Keratinocyte (primary cell): ENCODE measurements around the gene HOXA10. TPM values are rescaled to one million over a fixed set of nuclear protein-coding genes. Genes with fewer than 3 reads are reported as not detected.

Experiments
- DNase-seq: peaks from one replicate; pipeline ENCODE4 v3.0.0-alpha.2; 2011; ENCODE audit warnings: low read depth, missing footprints, low spot score
- FAIRE-seq: peaks from 2 replicates; lab custom pipeline; 2011; peaks lifted over from hg19 to GRCh38; lab: Jason Lieb, UNC
- H2AFZ ChIP-seq: 2 replicates; pipeline ENCODE4 v1.6.0; 2012; ENCODE audit warnings: low read length, control low read depth, inconsistent platforms; ENCODE audit not compliant: control insufficient read depth
- H3K27ac ChIP-seq: 2 replicates; pipeline ENCODE4 v1.5.1; 2011; ENCODE audit warnings: low read length; ENCODE audit not compliant: control insufficient read depth, insufficient read depth
- H3K27me3 ChIP-seq: 3 replicates; pipeline ENCODE4 v1.6.0; 2011; ENCODE audit warnings: low read length; ENCODE audit not compliant: control insufficient read depth, insufficient read depth; ENCODE audit errors: extremely low read depth
- H3K36me3 ChIP-seq, 2 experiments: 2 replicates in 1 of 2; 3 replicates in 1 of 2; pipeline ENCODE4 v1.5.1; 2011; ENCODE audit warnings: low read length in 2 of 2, mild to moderate bottlenecking in 1 of 2; ENCODE audit not compliant: control insufficient read depth in 2 of 2, insufficient read depth in 2 of 2; ENCODE audit errors: extremely low read depth in 1 of 2
- H3K4me1 ChIP-seq: 3 replicates; pipeline ENCODE4 v1.5.1; 2011; ENCODE audit warnings: low read length; ENCODE audit not compliant: control insufficient read depth, insufficient read depth; ENCODE audit errors: extremely low read depth
- H3K4me2 ChIP-seq: 3 replicates; pipeline ENCODE4 v1.6.0; 2011; ENCODE audit warnings: low read depth, low read length; ENCODE audit not compliant: control insufficient read depth, insufficient read depth; ENCODE audit errors: extremely low read depth
- H3K4me3 ChIP-seq, 3 experiments: fragments of 200-600 bp in 1 of 3; sonication (generic) in 1 of 3; 2 replicates in 2 of 3; 3 replicates in 1 of 3; pipeline ENCODE4 v1.5.1; 2011 to 2016; ENCODE audit warnings: low read length in 3 of 3, mild to moderate bottlenecking in 3 of 3, control low read depth in 2 of 3, inconsistent platforms in 1 of 3, low read depth in 1 of 3, mixed read lengths in 1 of 3, mixed run types in 1 of 3, moderate library complexity in 1 of 3; ENCODE audit not compliant: control insufficient read depth in 2 of 3, insufficient read depth in 2 of 3; ENCODE audit errors: extremely low read depth in 1 of 3
- H3K79me2 ChIP-seq: 2 replicates; pipeline ENCODE4 v1.6.0; 2012; ENCODE audit warnings: low read length; ENCODE audit not compliant: control insufficient read depth, insufficient read depth
- H3K9ac ChIP-seq: 3 replicates; pipeline ENCODE4 v1.6.0; 2011; ENCODE audit warnings: low read length; ENCODE audit not compliant: control insufficient read depth, insufficient read depth; ENCODE audit errors: extremely low read depth
- H3K9me1 ChIP-seq: 3 replicates; pipeline ENCODE4 v1.6.0; 2011; ENCODE audit warnings: low read length; ENCODE audit not compliant: control insufficient read depth, insufficient read depth; ENCODE audit errors: extremely low read depth
- H3K9me3 ChIP-seq: 2 replicates; pipeline ENCODE4 v1.5.1; 2012; ENCODE audit warnings: low read depth, low read length; ENCODE audit not compliant: control insufficient read depth
- H4K20me1 ChIP-seq: 3 replicates; pipeline ENCODE4 v1.6.0; 2011; ENCODE audit warnings: low read length; ENCODE audit not compliant: control insufficient read depth, insufficient read depth; ENCODE audit errors: extremely low read depth
- CTCF ChIP-seq, 3 experiments: IDR thresholded peaks in 1 of 3; conservative IDR thresholded peaks in 1 of 3; optimal IDR thresholded peaks in 1 of 3; 2 replicates in 2 of 3; 3 replicates in 1 of 3; pipeline versions ENCODE3 to v1.5.1; 2011; ENCODE audit warnings: low read length in 3 of 3, mild to moderate bottlenecking in 3 of 3, moderate library complexity in 2 of 3, control low read depth in 1 of 3, inconsistent platforms in 1 of 3; ENCODE audit not compliant: insufficient read depth in 2 of 3; ENCODE audit errors: extremely low read depth in 1 of 3
- EZH2 ChIP-seq: IDR thresholded peaks from one replicate; pipeline ENCODE4 v1.6.1; 2012; ENCODE audit warnings: inconsistent platforms, mild to moderate bottlenecking, low read length, moderate library complexity
- dilution Hi-C: fragments of 300-500 bp; cut with MboI; formaldehyde crosslinking; loops from one replicate; pipeline ENCODE4 v1.7.0; 2020; ENCODE audit warnings: low sequenced_read_pairs; ENCODE audit not compliant: extremely low pct_ligation_motif_present
- polyA plus RNA-seq, 5 experiments: library from polyadenylated mRNA; depleted of rRNA in 3 of 5; stranded (reverse) in 3 of 5; stranded (forward) in 1 of 5; unstranded in 1 of 5; fragments of >200 nt; gene quantifications; 1 replicate in 1 of 5; 2 replicates in 3 of 5; 3 replicates in 1 of 5; pipeline versions ENCODE4 v1.2.1 to v1.2.3, GENCODE V29; 2011 to 2012; ENCODE audit warnings: missing spikeins in 2 of 5, low read depth in 1 of 5, low replicate concordance in 1 of 5

HOXA10 gene
- polyA plus RNA-seq, 1 donor (not counting 4 experiments of a cell fraction or from before 2014, with no cell fraction given), result 2.4 TPM

- no peak for FAIRE-seq
- peaks cover 77% of the 10 kb centered on the region for H3K79me2 ChIP-seq
- no peak for DNase-seq
- H4K20me1 ChIP-seq, result no peaks in the 10 kb centered on the region
- dilution Hi-C loops, result no loop called here
- H3K4me2 ChIP-seq, result peak overlapping the region; percentile 98
- H3K4me1 ChIP-seq, result peaks cover 70% of the 10 kb centered on the region
- TF ChIP-seq CTCF (optimal IDR thresholded peaks at IDR 0.05 in 1 of 3, IDR thresholded peaks at IDR 0.05 in 1 of 3, conservative IDR thresholded peaks at IDR 0.05 in 1 of 3; ENCODE audit: extremely low read depth in 1 of 3, insufficient read depth in 2 of 3, low read length in 3 of 3) (no peak), EZH2 (no peak)
- H3K4me3 ChIP-seq, result peak overlapping the region; percentile 60 to 83 (median 74)
- H3K36me3 ChIP-seq, result no peaks in the 10 kb centered on the region
- peak overlapping the region; percentile 93 for H3K9ac ChIP-seq
- no peaks in the 10 kb centered on the region for H3K9me1 ChIP-seq
- no peaks in the 10 kb centered on the region for H3K9me3 ChIP-seq
- H3K27ac ChIP-seq, result peak overlapping the region; percentile 87
- no peaks in the 10 kb centered on the region for H3K27me3 ChIP-seq
- H2AFZ ChIP-seq, result peak overlapping the region; percentile 82
Observed at GRCh38 chr7:27151341-27151930, 22.7 kb downstream of the HOXA10 start.

GRCh38 chr7:27150568-27151340 is 23.4 kb downstream of the HOXA10 start:
- Histone ChIP-seq H3K36me3 (no peaks in the 10 kb centered on the region), H4K20me1 (no peaks in the 10 kb centered on the region), H3K27me3 (no peaks in the 10 kb centered on the region), H3K27ac (peak overlapping the region; percentile 87), H3K9me3 (no peaks in the 10 kb centered on the region), H2AFZ (peak overlapping the region; percentile 82), H3K9me1 (no peaks in the 10 kb centered on the region), H3K4me1 (peaks cover 77% of the 10 kb centered on the region), H3K4me2 (peak overlapping the region; percentile 98), H3K9ac (peak overlapping the region; percentile 93), H3K4me3 (peak overlapping the region; percentile 60 to 83 (median 74)), H3K79me2 (peaks cover 81% of the 10 kb centered on the region)
- DNase-seq (no peak), FAIRE-seq (no peak)
- TF ChIP-seq CTCF (optimal IDR thresholded peaks at IDR 0.05 in 1 of 3, IDR thresholded peaks at IDR 0.05 in 1 of 3, conservative IDR thresholded peaks at IDR 0.05 in 1 of 3; ENCODE audit: extremely low read depth in 1 of 3, insufficient read depth in 2 of 3, low read length in 3 of 3) (peak in 2 of 3 experiments; percentile 75 to 92), EZH2 (no peak)
- dilution Hi-C loops, result no loop called here
